ENCODE measurements around the gene OSMR.

DNA sequence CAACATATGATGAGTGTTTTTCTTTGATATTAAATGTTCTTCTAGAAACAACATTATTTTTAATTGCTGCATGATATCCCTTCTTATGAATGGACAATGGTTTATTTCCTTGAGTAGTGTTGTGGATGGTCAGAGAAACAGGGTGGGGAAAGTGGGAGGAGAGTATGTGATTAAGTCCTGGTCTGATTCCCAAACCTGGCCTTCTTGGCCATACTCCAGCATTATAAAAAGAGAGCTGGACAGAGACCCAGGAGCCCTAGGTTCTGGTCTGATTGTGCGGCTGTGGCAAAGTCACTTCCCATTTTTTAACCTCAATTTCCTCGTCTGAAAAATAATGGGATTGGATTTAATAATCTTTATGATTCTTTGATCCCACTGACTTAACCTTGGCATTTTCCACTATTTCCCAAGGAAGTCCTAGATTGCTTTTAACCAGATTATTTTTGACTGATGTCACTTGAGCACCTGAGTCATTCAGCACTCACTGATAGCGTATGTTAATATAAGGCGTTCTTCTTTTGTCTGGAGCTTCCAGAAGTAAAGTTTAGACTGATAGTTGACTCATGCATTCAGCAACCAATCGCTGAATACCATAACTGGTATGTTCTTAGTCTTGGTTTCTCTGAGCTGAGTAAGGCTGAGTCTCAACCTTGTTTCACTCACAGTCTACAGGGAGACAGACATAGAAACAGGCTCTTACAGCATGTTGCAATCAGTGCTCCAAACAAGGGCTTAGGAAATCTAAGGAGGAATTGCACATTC, 26.2 kb downstream of the OSMR start:
- TF ChIP-seq ZNF280B (CRISPR knock-in tag; IDR thresholded peaks at IDR 0.05; ENCODE audit: borderline replicate concordance), result no peak
- TF ChIP-seq MAFK (conservative IDR thresholded peaks at IDR 0.05 in 1 of 2, IDR thresholded peaks at IDR 0.05 in 1 of 2; ENCODE audit: low read length in 2 of 2), result no peak
- TF ChIP-seq, protein P1, sequence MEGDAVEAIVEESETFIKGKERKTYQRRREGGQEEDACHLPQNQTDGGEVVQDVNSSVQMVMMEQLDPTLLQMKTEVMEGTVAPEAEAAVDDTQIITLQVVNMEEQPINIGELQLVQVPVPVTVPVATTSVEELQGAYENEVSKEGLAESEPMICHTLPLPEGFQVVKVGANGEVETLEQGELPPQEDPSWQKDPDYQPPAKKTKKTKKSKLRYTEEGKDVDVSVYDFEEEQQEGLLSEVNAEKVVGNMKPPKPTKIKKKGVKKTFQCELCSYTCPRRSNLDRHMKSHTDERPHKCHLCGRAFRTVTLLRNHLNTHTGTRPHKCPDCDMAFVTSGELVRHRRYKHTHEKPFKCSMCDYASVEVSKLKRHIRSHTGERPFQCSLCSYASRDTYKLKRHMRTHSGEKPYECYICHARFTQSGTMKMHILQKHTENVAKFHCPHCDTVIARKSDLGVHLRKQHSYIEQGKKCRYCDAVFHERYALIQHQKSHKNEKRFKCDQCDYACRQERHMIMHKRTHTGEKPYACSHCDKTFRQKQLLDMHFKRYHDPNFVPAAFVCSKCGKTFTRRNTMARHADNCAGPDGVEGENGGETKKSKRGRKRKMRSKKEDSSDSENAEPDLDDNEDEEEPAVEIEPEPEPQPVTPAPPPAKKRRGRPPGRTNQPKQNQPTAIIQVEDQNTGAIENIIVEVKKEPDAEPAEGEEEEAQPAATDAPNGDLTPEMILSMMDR (CRISPR knock-in tag; IDR thresholded peaks at IDR 0.05), result no peak
- no peak for TF ChIP-seq AHR (CRISPR knock-in tag; IDR thresholded peaks at IDR 0.05)
- TF ChIP-seq ZFX (CRISPR knock-in tag; IDR thresholded peaks at IDR 0.05; ENCODE audit: low read depth), result no peak
- no peak for TF ChIP-seq SP2 (CRISPR knock-in tag; IDR thresholded peaks at IDR 0.05)
- TF ChIP-seq POLR2AphosphoS5 (IDR thresholded peaks at IDR 0.05; ENCODE audit: low read depth, low read length), result no peak
- no peak for TF ChIP-seq ZNF780A (CRISPR knock-in tag; IDR thresholded peaks at IDR 0.05)
